ENCODE measurements around the gene SPSB4.

SPSB4 gene

GRCh38 chr3:141150081-141150830, 99.1 kb downstream of the SPSB4 start:
- DNase-seq (ENCODE audit: low read depth, low spot score), result no peak
- no peak overlapping the region for H3K4me3 ChIP-seq (ENCODE audit: low read depth, low read length)
- no peak for TF ChIP-seq CTCF (IDR thresholded peaks at IDR 0.05; ENCODE audit: low read depth, low read length)
- in situ Hi-C loops (cut with HindIII; ENCODE audit: low sequenced_read_pairs), result no loop called here

GRCh38 chr3:141150931-141151330, 99.8 kb downstream of the SPSB4 start:
- in situ Hi-C loops (cut with HindIII; ENCODE audit: low sequenced_read_pairs), result no loop called here
- no peak for TF ChIP-seq CTCF (IDR thresholded peaks at IDR 0.05; ENCODE audit: low read depth, low read length)
- no peak for DNase-seq (ENCODE audit: low read depth, low spot score)
- no peak overlapping the region for H3K4me3 ChIP-seq (ENCODE audit: low read depth, low read length)

DNA sequence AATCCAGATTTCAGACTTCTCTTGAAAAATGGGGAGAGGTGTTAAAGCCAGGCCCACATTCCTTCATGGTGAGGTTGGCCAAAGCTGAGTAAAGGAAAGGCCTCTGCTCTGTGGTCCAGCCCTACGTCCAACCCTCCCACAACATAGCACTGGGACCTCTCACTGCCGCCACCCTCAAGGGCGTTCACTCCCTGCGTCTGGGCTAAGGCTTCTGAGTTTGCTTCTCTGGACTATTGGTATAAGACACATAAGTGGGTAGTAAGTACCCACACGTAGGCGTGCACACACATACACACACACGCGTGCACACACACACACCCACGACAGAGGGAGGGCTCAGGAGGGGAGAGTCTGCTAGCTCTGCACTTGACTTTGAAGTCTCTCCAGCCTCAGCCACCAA, 100.3 kb downstream of the SPSB4 start:
- in situ Hi-C loops (cut with HindIII; ENCODE audit: low sequenced_read_pairs), result no loop called here
- no peak overlapping the region for H3K4me3 ChIP-seq (ENCODE audit: low read depth, low read length)
- no peak for DNase-seq (ENCODE audit: low read depth, low spot score)
- no peak for TF ChIP-seq CTCF (IDR thresholded peaks at IDR 0.05; ENCODE audit: low read depth, low read length)

GRCh38 chr3:141152130-141152529, 101.0 kb downstream of the SPSB4 start:
- no peak overlapping the region for H3K4me3 ChIP-seq (ENCODE audit: low read depth, low read length)
- in situ Hi-C loops (cut with HindIII; ENCODE audit: low sequenced_read_pairs), result no loop called here
- DNase-seq (ENCODE audit: low read depth, low spot score), result no peak
- no peak for TF ChIP-seq CTCF (IDR thresholded peaks at IDR 0.05; ENCODE audit: low read depth, low read length)

- DNase-seq (ENCODE audit: low read depth, low spot score), result no peak
- no peak for TF ChIP-seq CTCF (IDR thresholded peaks at IDR 0.05; ENCODE audit: low read depth, low read length)
- H3K4me3 ChIP-seq (ENCODE audit: low read depth, low read length), result no peak overlapping the region
- in situ Hi-C loops (cut with HindIII; ENCODE audit: low sequenced_read_pairs), result no loop called here
Measured at GRCh38 chr3:141152801-141153678, 101.9 kb downstream of the SPSB4 start.

DNA sequence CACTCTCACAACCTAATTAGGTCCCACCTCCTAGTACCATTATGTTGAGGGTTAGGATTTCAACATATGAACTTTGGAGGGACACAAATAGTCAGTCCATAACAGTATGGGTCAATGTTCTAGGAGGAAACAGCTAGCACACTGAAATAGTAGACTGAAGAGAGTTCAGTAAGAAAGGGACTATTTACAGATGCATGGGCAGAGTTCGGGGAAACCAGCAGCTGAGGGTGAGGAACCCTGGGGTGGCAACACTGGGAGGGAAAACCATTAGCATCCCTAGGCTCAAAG, 102.5 kb downstream of the SPSB4 start:
- no peak overlapping the region for H3K4me3 ChIP-seq (ENCODE audit: low read depth, low read length)
- in situ Hi-C loops (cut with HindIII; ENCODE audit: low sequenced_read_pairs), result no loop called here
- no peak for TF ChIP-seq CTCF (IDR thresholded peaks at IDR 0.05; ENCODE audit: low read depth, low read length)
- DNase-seq (ENCODE audit: low read depth, low spot score), result no peak

Data from astrocyte of the spinal cord (primary cell).